Activated naive CD4-positive, alpha-beta T cell treated with anti-CD3 and anti-CD28 coated beads, Interleukin-2, amount 50 U/mL, for 72 hours (primary cell): ENCODE data around the gene MTIF3. TPM values are rescaled to one million over a fixed set of nuclear protein-coding genes. Genes with fewer than 3 reads are reported as not detected.

Experiments used
- ATAC-seq, 2 donors: fragments of 150-1000 bp; cut with Tn5 transposase; 2 replicates each; pipeline ENCODE4 v1.10.0; 2021; ENCODE audit warnings: mild to moderate bottlenecking in 2 of 2, moderate library complexity in 2 of 2
- DNase-seq, 2 donors: peaks; one replicate each; pipeline ENCODE4 v3.0.0; 2021 to 2022; ENCODE audit warnings: low spot score in 2 of 2
- H3K27ac Mint-ChIP-seq, 2 donors: one replicate each; pipeline ENCODE4 v1.8.0; 2022; ENCODE audit warnings: mild to moderate bottlenecking in 2 of 2, mixed read lengths in 2 of 2
- H3K36me3 Mint-ChIP-seq, 2 donors: one replicate each; pipeline ENCODE4 v1.8.0; 2022; ENCODE audit warnings: mixed read lengths in 2 of 2
- H3K9me3 Mint-ChIP-seq, 2 donors: one replicate each; pipeline ENCODE4 v1.8.0; 2022; ENCODE audit warnings: mixed read lengths in 2 of 2
- total RNA-seq, 2 donors: library from RNA; stranded (reverse); gene quantifications; one replicate each; pipeline ENCODE4 v1.2.3, GENCODE V29; 2022

Gene MTIF3
- 10 to 100 TPM; 34.7 to 49.7 TPM for total RNA-seq

- Mint-ChIP-seq H3K27ac (peak within 1 kb of the TSS; percentile 95 to 98), H3K36me3 (peaks cover 13% of the 10 kb centered on the region in 2 donors), H3K9me3 (no peaks in the 10 kb centered on the region)
- ATAC-seq, result peak; percentile 86 to 90
- peak; percentile 95 for DNase-seq
Observed at GRCh38 chr13:27449936-27450828, at the start of gene MTIF3. MTIF3 (minus strand) TSS chr13:27450564; CDS start chr13:27440448, 10,116 bp downstream.

GRCh38 chr13:27497563-27498230 is 47.3 kb upstream of the MTIF3 start:
- H3K9me3 Mint-ChIP-seq, result no peaks in the 10 kb centered on the region
- ATAC-seq, result no peak
- no peak for DNase-seq
- no peaks in the 10 kb centered on the region for H3K36me3 Mint-ChIP-seq
- no peak overlapping the region for H3K27ac Mint-ChIP-seq

GRCh38 chr13:27496536-27497273 is 46.3 kb upstream of the MTIF3 start:
- ATAC-seq (no peak), DNase-seq (no peak)
- no peak overlapping the region for H3K27ac Mint-ChIP-seq
- H3K36me3 Mint-ChIP-seq, result no peaks in the 10 kb centered on the region
- no peaks in the 10 kb centered on the region for H3K9me3 Mint-ChIP-seq

- Mint-ChIP-seq H3K36me3 (no peaks in the 10 kb centered on the region), H3K9me3 (no peaks in the 10 kb centered on the region)
- no peak for ATAC-seq
Observed at GRCh38 chr13:27496006-27496405, 45.6 kb upstream of the MTIF3 start.

GRCh38 chr13:27495551-27495950 is 45.2 kb upstream of the MTIF3 start:
- no peak overlapping the region for H3K27ac Mint-ChIP-seq
- ATAC-seq (no peak), DNase-seq (no peak)
- no peaks in the 10 kb centered on the region for H3K36me3 Mint-ChIP-seq
- H3K9me3 Mint-ChIP-seq, result no peaks in the 10 kb centered on the region

More at GRCh38 chr13:27496006-27496405, 45.6 kb upstream of the MTIF3 start:
- DNase-seq, result no peak
- no peak overlapping the region for H3K27ac Mint-ChIP-seq

- Mint-ChIP-seq H3K27ac (no peak overlapping the region), H3K9me3 (no peaks in the 10 kb centered on the region), H3K36me3 (no peaks in the 10 kb centered on the region)
- ATAC-seq, result no peak
- no peak for DNase-seq
Observed at GRCh38 chr13:27493981-27494380, 43.6 kb upstream of the MTIF3 start.

- DNase-seq (no peak), ATAC-seq (no peak)
- Mint-ChIP-seq H3K27ac (no peak overlapping the region), H3K9me3 (no peaks in the 10 kb centered on the region), H3K36me3 (no peaks in the 10 kb centered on the region)
Observed at GRCh38 chr13:27489456-27489855, 39.1 kb upstream of the MTIF3 start.

- Mint-ChIP-seq H3K36me3 (peaks cover 0 to 1% of the 10 kb centered on the region in 2 donors), H3K9me3 (peaks cover under 1 to 5% of the 10 kb centered on the region in 2 donors), H3K27ac (no peak overlapping the region)
- DNase-seq (no peak), ATAC-seq (no peak)
Observed at GRCh38 chr13:27487776-27488175, 37.4 kb upstream of the MTIF3 start.

- H3K9me3 Mint-ChIP-seq, result peaks cover 4 to 13% of the 10 kb centered on the region in 2 donors
- DNase-seq, result no peak
- ATAC-seq, result no peak
Observed at GRCh38 chr13:27483421-27483820, 33.1 kb upstream of the MTIF3 start.

GRCh38 chr13:27482983-27483382 is 32.6 kb upstream of the MTIF3 start:
- DNase-seq (no peak), ATAC-seq (no peak)
- Mint-ChIP-seq H3K9me3 (peaks cover 4 to 13% of the 10 kb centered on the region in 2 donors), H3K27ac (no peak overlapping the region), H3K36me3 (peaks cover 0 to 8% of the 10 kb centered on the region in 2 donors)

More at GRCh38 chr13:27483421-27483820, 33.1 kb upstream of the MTIF3 start:
- Mint-ChIP-seq H3K27ac (no peak overlapping the region), H3K36me3 (peaks cover 0 to 8% of the 10 kb centered on the region in 2 donors)

GRCh38 chr13:27481766-27482165 is 31.4 kb upstream of the MTIF3 start:
- ATAC-seq (peak; percentile 40 to 49), DNase-seq (peak in 1 of 2 donors; percentile 57)
- Mint-ChIP-seq H3K36me3 (peaks cover 0 to 8% of the 10 kb centered on the region in 2 donors), H3K27ac (no peak overlapping the region), H3K9me3 (peaks cover 4 to 13% of the 10 kb centered on the region in 2 donors)

- peaks cover 0 to under 1% of the 10 kb centered on the region in 2 donors for H3K9me3 Mint-ChIP-seq
- ATAC-seq (peak; percentile 34 to 38), DNase-seq (no peak)
- H3K36me3 Mint-ChIP-seq, result peaks cover 0 to under 1% of the 10 kb centered on the region in 2 donors
- no peak overlapping the region for H3K27ac Mint-ChIP-seq
Observed at GRCh38 chr13:27476943-27477703, 26.8 kb upstream of the MTIF3 start.

- DNase-seq, result no peak
- Mint-ChIP-seq H3K9me3 (no peaks in the 10 kb centered on the region), H3K27ac (no peak overlapping the region), H3K36me3 (no peaks in the 10 kb centered on the region)
- no peak for ATAC-seq
Observed at GRCh38 chr13:27474751-27475268, 24.4 kb upstream of the MTIF3 start.

- DNase-seq, result no peak
- Mint-ChIP-seq H3K36me3 (no peaks in the 10 kb centered on the region), H3K27ac (no peak overlapping the region), H3K9me3 (no peaks in the 10 kb centered on the region)
- no peak for ATAC-seq
Observed at GRCh38 chr13:27472941-27473340, 22.6 kb upstream of the MTIF3 start.

GRCh38 chr13:27472441-27472840 is 22.1 kb upstream of the MTIF3 start:
- H3K36me3 Mint-ChIP-seq, result no peaks in the 10 kb centered on the region
- DNase-seq (no peak), ATAC-seq (no peak)
- no peak overlapping the region for H3K27ac Mint-ChIP-seq
- H3K9me3 Mint-ChIP-seq, result no peaks in the 10 kb centered on the region
